ENCODE measurements around the gene HAUS7. TPM values are rescaled to one million over a fixed set of nuclear protein-coding genes. Genes with fewer than 3 reads are reported as not detected.

The HAUS7 gene
- total RNA-seq, 1 experiment from 2014 or later, result 29.3 TPM

DNA sequence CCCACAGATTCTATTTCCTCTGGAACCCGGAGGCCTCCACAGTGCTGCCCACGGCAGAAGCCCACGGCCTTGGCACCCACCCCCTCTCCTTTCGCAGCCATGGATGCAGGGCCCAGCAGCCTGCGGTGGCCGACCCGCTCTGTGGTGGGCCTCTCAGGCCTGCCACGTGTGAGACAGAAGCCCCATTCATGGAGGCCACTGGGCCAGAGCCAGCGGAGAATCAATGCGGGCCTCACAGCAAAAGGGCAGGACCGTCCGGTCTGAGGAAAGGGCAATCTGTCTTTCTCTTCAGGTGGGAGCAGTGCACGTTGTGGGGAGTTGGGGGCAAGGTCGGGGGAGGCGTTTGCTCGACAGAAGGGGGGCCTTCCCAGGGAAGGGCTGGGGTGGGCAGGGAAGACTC is 8.4 kb upstream of the HAUS7 start:
- H3K9me2 ChIP-seq (ENCODE audit: insufficient read depth), result no peaks in the 10 kb centered on the region
- H3K27ac ChIP-seq, result no peak overlapping the region
- intact Hi-C loops (cut with micrococcal nuclease; ENCODE audit: unreplicated experiment), result no loop called here
- no peaks in the 10 kb centered on the region for H3F3A ChIP-seq (ENCODE audit: insufficient read depth, low read depth)
- H3K4me3 ChIP-seq, result no peak overlapping the region
- ChIA-PET CTCF (no interaction called here), POLR2A (ENCODE audit: unreplicated experiment) (no interaction called here)
- H3K36me3 ChIP-seq (ENCODE audit: low read depth), result no peaks in the 10 kb centered on the region
- BruUV-seq (replicated peaks), result no TSS peak
- no peak for DNase-seq
- no peaks in the 10 kb centered on the region for H3K4me1 ChIP-seq (replicated peaks; ENCODE audit: insufficient read depth)
- H3K79me2 ChIP-seq (ENCODE audit: low read depth), result no peaks in the 10 kb centered on the region
- no peak overlapping the region for H2AFZ ChIP-seq
- H3K9me3 ChIP-seq (ENCODE audit: insufficient read depth, low read depth), result no peaks in the 10 kb centered on the region
- H3K27me3 ChIP-seq (ENCODE audit: insufficient read depth, low read depth), result peaks cover 22% of the 10 kb centered on the region; the same call in 1 of the 2 replicates
- no peak overlapping the region for H3K4me2 ChIP-seq
- no peak for TF ChIP-seq EZH2 (IDR thresholded peaks at IDR 0.05; ENCODE audit: low read depth)
- TF ChIP-seq CTCF (conservative IDR thresholded peaks at IDR 0.05), result no peak
- H4K20me1 ChIP-seq (ENCODE audit: insufficient read depth), result no peaks in the 10 kb centered on the region

DNA sequence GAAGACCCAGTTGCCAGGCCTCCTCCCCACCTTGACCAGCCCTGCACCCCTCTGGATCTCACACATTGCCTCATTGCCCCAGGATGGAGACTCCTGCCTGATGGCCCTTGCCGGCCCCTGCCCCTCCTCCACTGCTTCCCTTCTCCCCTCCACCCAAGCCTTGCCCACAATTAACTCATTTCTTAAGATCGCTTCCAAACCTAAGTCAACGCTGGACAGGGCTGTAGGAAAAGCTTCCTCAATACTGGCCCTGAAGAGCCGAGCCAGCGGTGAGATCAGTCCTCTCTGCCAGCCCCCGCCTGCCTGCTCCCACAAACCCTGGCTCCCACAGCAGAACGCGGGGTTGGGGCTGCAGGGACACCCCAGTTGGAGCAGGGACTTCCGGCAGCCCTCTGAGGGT is 7.5 kb upstream of the HAUS7 start:
- Histone ChIP-seq H2AFZ (no peak overlapping the region), H3K4me1 (replicated peaks; ENCODE audit: insufficient read depth) (no peaks in the 10 kb centered on the region), H3K9me3 (ENCODE audit: insufficient read depth, low read depth) (no peaks in the 10 kb centered on the region), H4K20me1 (ENCODE audit: insufficient read depth) (no peaks in the 10 kb centered on the region), H3K9me2 (ENCODE audit: insufficient read depth) (no peaks in the 10 kb centered on the region), H3K27ac (no peak overlapping the region), H3K27me3 (ENCODE audit: insufficient read depth, low read depth) (peaks cover 22% of the 10 kb centered on the region; the same call in 1 of the 2 replicates), H3K36me3 (ENCODE audit: low read depth) (no peaks in the 10 kb centered on the region), H3F3A (ENCODE audit: insufficient read depth, low read depth) (no peaks in the 10 kb centered on the region), H3K79me2 (ENCODE audit: low read depth) (no peaks in the 10 kb centered on the region), H3K4me3 (no peak overlapping the region), H3K4me2 (no peak overlapping the region)
- no peak for DNase-seq
- TF ChIP-seq EZH2 (IDR thresholded peaks at IDR 0.05; ENCODE audit: low read depth), result no peak
- no peak for TF ChIP-seq CTCF (conservative IDR thresholded peaks at IDR 0.05)
- intact Hi-C loops (cut with micrococcal nuclease; ENCODE audit: unreplicated experiment), result no loop called here
- ChIA-PET CTCF (no interaction called here), POLR2A (ENCODE audit: unreplicated experiment) (no interaction called here)
- BruUV-seq (replicated peaks), result no TSS peak

- intact Hi-C loops (cut with micrococcal nuclease; ENCODE audit: unreplicated experiment), result no loop called here
- H3K27ac ChIP-seq, result no peak overlapping the region
- no peaks in the 10 kb centered on the region for H3F3A ChIP-seq (ENCODE audit: insufficient read depth, low read depth)
- no peaks in the 10 kb centered on the region for H3K9me2 ChIP-seq (ENCODE audit: insufficient read depth)
- H3K36me3 ChIP-seq (ENCODE audit: low read depth), result no peaks in the 10 kb centered on the region
- TF ChIP-seq CTCF (conservative IDR thresholded peaks at IDR 0.05), result no peak
- no peak for TF ChIP-seq EZH2 (IDR thresholded peaks at IDR 0.05; ENCODE audit: low read depth)
- no peaks in the 10 kb centered on the region for H3K4me1 ChIP-seq (replicated peaks; ENCODE audit: insufficient read depth)
- no peaks in the 10 kb centered on the region for H3K79me2 ChIP-seq (ENCODE audit: low read depth)
- H4K20me1 ChIP-seq (ENCODE audit: insufficient read depth), result no peaks in the 10 kb centered on the region
- no peak overlapping the region for H2AFZ ChIP-seq
- ChIA-PET POLR2A (ENCODE audit: unreplicated experiment) (no interaction called here), CTCF (no interaction called here)
- H3K9me3 ChIP-seq (ENCODE audit: insufficient read depth, low read depth), result no peaks in the 10 kb centered on the region
- DNase-seq, result no peak
- H3K4me3 ChIP-seq, result no peak overlapping the region
- no TSS peak for BruUV-seq (replicated peaks)
- H3K4me2 ChIP-seq, result no peak overlapping the region
- H3K27me3 ChIP-seq (ENCODE audit: insufficient read depth, low read depth), result peaks cover 22% of the 10 kb centered on the region; the same call in 1 of the 2 replicates
These were observed 7.0 kb upstream of the HAUS7 start for GRCh38 chrX:153477364-153477857.
